ENCODE results near the gene DMD.

GRCh38 chrX:32268207-32268606 lies 943.1 kb downstream of the DMD start:
- TF ChIP-seq CTCF (IDR thresholded peaks at IDR 0.05; ENCODE audit: control extremely low read depth in 1 of 3, insufficient read depth in 1 of 3, low read depth in 1 of 3, low read length in 3 of 3) (no peak), SIX5 (IDR thresholded peaks at IDR 0.05; ENCODE audit: low read depth, low read length) (no peak), EP300 (IDR thresholded peaks at IDR 0.05; ENCODE audit: borderline replicate concordance in 1 of 2, low read depth in 2 of 2, low read length in 2 of 2) (no peak), ZNF274 (IDR thresholded peaks at IDR 0.05; ENCODE audit: borderline replicate concordance, extremely low read depth, low read length) (no peak), POLR2A (IDR thresholded peaks at IDR 0.05; ENCODE audit: control extremely low read depth in 1 of 2, low read depth in 2 of 2, low read length in 2 of 2) (no peak), USF2 (IDR thresholded peaks at IDR 0.05; ENCODE audit: low read length) (no peak), POLR2AphosphoS5 (IDR thresholded peaks at IDR 0.05; ENCODE audit: low read depth, low read length) (no peak), SUZ12 (IDR thresholded peaks at IDR 0.05; ENCODE audit: low read length) (no peak), KDM1A (IDR thresholded peaks at IDR 0.05; ENCODE audit: borderline replicate concordance, low read length) (no peak), JUND (IDR thresholded peaks at IDR 0.05; ENCODE audit: low read length) (no peak), TAF1 (IDR thresholded peaks at IDR 0.05; ENCODE audit: low read depth, low read length) (no peak)

Data from H1 (cell line).